DND-41 (cell line): Measurements from ENCODE around the gene ADAP2.

Experiments
- ATAC-seq: fragments of 200-7000 bp; cut with Tn5 transposase; 3 replicates; pipeline ENCODE4 v1.9.1; 2021; ENCODE audit warnings: low read depth; ENCODE audit not compliant: insufficient read depth
- DNase-seq: peaks from one replicate; pipeline ENCODE4 v3.0.0-alpha.2; 2020
- H2AFZ ChIP-seq: 2 replicates; pipeline ENCODE4 v1.6.0; 2012; ENCODE audit warnings: low read depth, low read length
- H3K27ac ChIP-seq: 2 replicates; pipeline ENCODE4 v1.5.1; 2012; ENCODE audit warnings: low read length, inconsistent platforms
- H3K27me3 ChIP-seq: fragments of 200-600 bp; sonication (generic); 2 replicates; pipeline ENCODE4 v1.6.0; 2012; ENCODE audit warnings: low read length, mild to moderate bottlenecking, inconsistent platforms; ENCODE audit not compliant: insufficient read depth, poor library complexity
- H3K36me3 ChIP-seq: 2 replicates; pipeline ENCODE4 v1.5.1; 2012; ENCODE audit warnings: low read length, inconsistent platforms; ENCODE audit not compliant: insufficient read depth
- H3K4me1 ChIP-seq: 2 replicates; pipeline ENCODE4 v1.5.1; 2012; ENCODE audit warnings: mild to moderate bottlenecking, low read length; ENCODE audit not compliant: insufficient read depth
- H3K4me2 ChIP-seq: 2 replicates; pipeline ENCODE4 v1.6.0; 2012; ENCODE audit warnings: mild to moderate bottlenecking, moderate library complexity, low read length, inconsistent platforms; ENCODE audit not compliant: insufficient read depth
- H3K4me3 ChIP-seq, 2 experiments: fragments of 200-600 bp in 1 of 2; shearing (Covaris generic) in 1 of 2; 2 replicates each; pipeline ENCODE4 v1.5.1; 2012 to 2016; ENCODE audit warnings: inconsistent platforms in 2 of 2, low read length in 2 of 2, mild to moderate bottlenecking in 2 of 2, low read depth in 1 of 2, moderate library complexity in 1 of 2
- H3K79me2 ChIP-seq: 2 replicates; pipeline ENCODE4 v1.6.0; 2012; ENCODE audit warnings: low read length, inconsistent platforms; ENCODE audit not compliant: insufficient read depth
- H3K9ac ChIP-seq: 2 replicates; pipeline ENCODE4 v1.6.0; 2012; ENCODE audit warnings: low read depth, mild to moderate bottlenecking, inconsistent platforms, low read length, moderate library complexity
- H3K9me3 ChIP-seq: 2 replicates; pipeline ENCODE4 v1.5.1; 2012; ENCODE audit warnings: low read length, moderate library complexity, mild to moderate bottlenecking, inconsistent platforms; ENCODE audit not compliant: insufficient read depth, severe bottlenecking
- H4K20me1 ChIP-seq: 2 replicates; pipeline ENCODE4 v1.6.0; 2012; ENCODE audit warnings: low read length; ENCODE audit not compliant: insufficient read depth
- EZH2 ChIP-seq: IDR thresholded peaks from 3 replicates; pipeline ENCODE4 v1.6.1; 2012; ENCODE audit warnings: borderline replicate concordance, low read depth, mild to moderate bottlenecking, moderate library complexity, low read length, inconsistent platforms; ENCODE audit not compliant: severe bottlenecking
- TF ChIP-seq, protein P1 (sequence below): IDR thresholded peaks from 2 replicates; pipeline ENCODE4 v1.5.1; 2012; ENCODE audit warnings: borderline replicate concordance, low read length, moderate library complexity, mild to moderate bottlenecking; ENCODE audit not compliant: poor library complexity, severe bottlenecking; ENCODE audit errors: extremely low read depth

The ADAP2 gene

DNA sequence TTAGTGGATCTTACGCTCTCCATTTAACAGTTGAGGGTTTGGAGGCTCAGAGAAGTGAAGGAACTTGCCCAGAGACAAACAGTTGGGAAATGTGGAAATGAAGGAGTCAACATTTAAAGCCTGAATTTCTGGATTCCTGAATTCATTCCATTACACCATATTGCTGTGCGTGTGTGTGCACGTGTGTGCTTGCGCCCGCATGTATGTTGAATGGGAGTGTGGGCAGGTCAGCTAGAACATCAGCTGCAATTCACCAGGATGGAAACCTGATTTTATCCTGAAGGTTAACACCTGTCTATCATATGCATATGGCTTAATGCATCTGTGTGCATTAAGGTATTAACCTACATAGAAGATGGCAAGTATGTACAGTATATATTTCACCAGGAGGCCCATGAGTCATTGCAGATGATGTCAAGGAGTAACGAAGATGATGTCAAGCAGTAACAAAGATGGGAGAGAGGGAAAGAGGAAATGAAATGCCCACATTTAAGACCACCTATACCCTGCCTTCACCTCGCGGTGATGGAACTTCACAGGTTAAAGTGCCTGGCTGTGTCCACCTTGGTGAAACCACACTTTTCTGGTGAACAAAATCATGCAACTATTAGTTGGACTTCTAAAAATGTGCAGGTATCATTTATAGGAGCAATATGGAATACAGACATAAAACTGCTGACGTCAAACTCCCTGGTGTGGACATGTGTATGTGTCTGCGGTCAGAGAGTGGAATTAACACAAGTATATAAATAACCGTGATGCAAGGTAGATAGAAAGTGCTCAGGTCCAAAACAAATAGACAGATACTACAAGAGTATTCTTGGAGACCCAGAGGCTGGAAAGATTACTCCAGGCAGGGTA lies 832 bp upstream of the ADAP2 start:
- H3K4me1 ChIP-seq: no peaks in the 10 kb centered on the region
- H3K4me2 ChIP-seq: no peak overlapping the region
- no peaks in the 10 kb centered on the region for H3K9me3 ChIP-seq
- H3K79me2 ChIP-seq: no peaks in the 10 kb centered on the region
- no peak overlapping the region for H3K27ac ChIP-seq
- TF ChIP-seq, protein P1, sequence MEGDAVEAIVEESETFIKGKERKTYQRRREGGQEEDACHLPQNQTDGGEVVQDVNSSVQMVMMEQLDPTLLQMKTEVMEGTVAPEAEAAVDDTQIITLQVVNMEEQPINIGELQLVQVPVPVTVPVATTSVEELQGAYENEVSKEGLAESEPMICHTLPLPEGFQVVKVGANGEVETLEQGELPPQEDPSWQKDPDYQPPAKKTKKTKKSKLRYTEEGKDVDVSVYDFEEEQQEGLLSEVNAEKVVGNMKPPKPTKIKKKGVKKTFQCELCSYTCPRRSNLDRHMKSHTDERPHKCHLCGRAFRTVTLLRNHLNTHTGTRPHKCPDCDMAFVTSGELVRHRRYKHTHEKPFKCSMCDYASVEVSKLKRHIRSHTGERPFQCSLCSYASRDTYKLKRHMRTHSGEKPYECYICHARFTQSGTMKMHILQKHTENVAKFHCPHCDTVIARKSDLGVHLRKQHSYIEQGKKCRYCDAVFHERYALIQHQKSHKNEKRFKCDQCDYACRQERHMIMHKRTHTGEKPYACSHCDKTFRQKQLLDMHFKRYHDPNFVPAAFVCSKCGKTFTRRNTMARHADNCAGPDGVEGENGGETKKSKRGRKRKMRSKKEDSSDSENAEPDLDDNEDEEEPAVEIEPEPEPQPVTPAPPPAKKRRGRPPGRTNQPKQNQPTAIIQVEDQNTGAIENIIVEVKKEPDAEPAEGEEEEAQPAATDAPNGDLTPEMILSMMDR: no peak
- TF ChIP-seq EZH2: no peak
- no peak overlapping the region for H3K9ac ChIP-seq
- ATAC-seq: no peak
- DNase-seq: no peak
- no peak overlapping the region for H3K4me3 ChIP-seq
- H3K36me3 ChIP-seq: no peaks in the 10 kb centered on the region
- no peaks in the 10 kb centered on the region for H3K27me3 ChIP-seq
- no peaks in the 10 kb centered on the region for H4K20me1 ChIP-seq
- no peak overlapping the region for H2AFZ ChIP-seq

DNA sequence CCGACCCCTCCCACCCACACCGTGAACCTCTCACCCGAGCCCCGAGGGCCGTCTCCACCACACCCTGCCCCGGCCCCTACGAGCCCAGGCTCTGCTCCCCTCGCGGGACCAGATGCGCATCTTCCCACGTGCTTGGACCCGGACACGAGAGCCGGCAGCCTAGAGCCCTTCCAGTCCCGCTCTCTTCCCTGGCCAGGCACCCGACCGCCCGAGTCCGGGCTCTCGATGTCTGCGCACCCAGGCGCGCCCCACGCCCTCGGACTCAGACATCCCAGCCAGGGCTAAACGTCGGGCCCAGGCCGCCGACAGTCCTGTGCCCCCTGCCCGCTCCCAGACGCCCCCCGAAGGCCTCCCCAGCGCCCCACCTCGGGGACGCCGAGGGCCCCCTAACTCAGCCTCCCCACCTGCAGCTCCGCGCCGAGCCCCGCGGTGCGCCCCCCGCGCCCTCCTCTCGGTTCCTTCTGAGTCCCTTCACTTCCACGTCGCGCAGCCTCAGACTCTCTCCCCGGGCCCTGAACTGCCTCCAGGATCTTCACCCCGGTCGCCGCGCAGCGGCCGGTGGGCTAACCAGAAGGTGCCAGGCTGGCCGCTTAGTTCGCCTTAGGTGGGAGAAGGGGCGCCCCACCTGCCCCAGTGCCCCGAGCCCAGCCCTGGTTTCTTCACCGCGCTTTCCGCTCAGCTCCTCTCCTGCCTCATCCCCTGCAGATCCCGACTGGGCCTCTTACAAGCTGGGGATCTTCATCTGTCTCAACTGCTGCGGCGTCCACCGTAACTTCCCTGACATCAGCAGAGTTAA lies 688 bp downstream of the ADAP2 start:
- no peaks in the 10 kb centered on the region for H3K36me3 ChIP-seq
- no peak overlapping the region for H3K4me3 ChIP-seq
- H3K79me2 ChIP-seq: no peaks in the 10 kb centered on the region
- no peak overlapping the region for H3K27ac ChIP-seq
- no peaks in the 10 kb centered on the region for H3K27me3 ChIP-seq
- no peaks in the 10 kb centered on the region for H3K4me1 ChIP-seq
- TF ChIP-seq EZH2: no peak
- TF ChIP-seq, protein P1: no peak
- no peaks in the 10 kb centered on the region for H4K20me1 ChIP-seq
- H3K9me3 ChIP-seq: no peaks in the 10 kb centered on the region
- no peak for ATAC-seq
- no peak overlapping the region for H3K9ac ChIP-seq
- no peak for DNase-seq
- H3K4me2 ChIP-seq: no peak overlapping the region
- H2AFZ ChIP-seq: no peak overlapping the region

DNA sequence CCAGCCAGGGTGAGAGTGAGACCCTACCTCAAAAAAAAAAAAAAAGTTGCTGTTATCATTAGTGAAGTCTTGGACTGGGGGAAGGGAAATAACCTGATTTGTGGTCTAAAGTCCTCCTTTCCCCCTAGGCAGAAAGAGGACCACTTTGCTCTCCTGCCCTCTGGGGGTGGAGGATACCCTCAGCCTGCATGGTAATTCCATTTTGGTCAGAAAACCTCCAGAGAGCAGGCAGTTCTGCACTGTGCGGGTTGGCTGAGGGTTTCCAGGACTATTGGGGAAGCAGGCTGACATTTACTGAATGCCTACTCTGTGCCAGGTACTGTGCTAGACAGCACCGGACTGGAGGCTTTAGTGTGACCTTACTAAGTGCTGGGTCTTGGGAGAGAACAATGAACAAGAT lies 2.6 kb downstream of the ADAP2 start:
- ATAC-seq: no peak
- TF ChIP-seq, protein P1: peak; percentile 13
- TF ChIP-seq EZH2: no peak
- no peak for DNase-seq
- no peaks in the 10 kb centered on the region for H3K36me3 ChIP-seq
- H3K27ac ChIP-seq: no peak overlapping the region
- H3K79me2 ChIP-seq: no peaks in the 10 kb centered on the region
- no peak overlapping the region for H2AFZ ChIP-seq
- H3K9me3 ChIP-seq: no peaks in the 10 kb centered on the region
- H4K20me1 ChIP-seq: no peaks in the 10 kb centered on the region
- H3K4me2 ChIP-seq: no peak overlapping the region
- no peaks in the 10 kb centered on the region for H3K27me3 ChIP-seq
- H3K4me3 ChIP-seq: no peak overlapping the region
- H3K9ac ChIP-seq: no peak overlapping the region
- H3K4me1 ChIP-seq: no peaks in the 10 kb centered on the region
